Measurements from ENCODE around the gene DNAH14. TPM values are rescaled to one million over a fixed set of nuclear protein-coding genes. Genes with fewer than 3 reads are reported as not detected.

DNAH14 gene
- total and polyA plus RNA-seq, 2 experiments from 2014 or later: 55.3 to 80.2 TPM

DNA sequence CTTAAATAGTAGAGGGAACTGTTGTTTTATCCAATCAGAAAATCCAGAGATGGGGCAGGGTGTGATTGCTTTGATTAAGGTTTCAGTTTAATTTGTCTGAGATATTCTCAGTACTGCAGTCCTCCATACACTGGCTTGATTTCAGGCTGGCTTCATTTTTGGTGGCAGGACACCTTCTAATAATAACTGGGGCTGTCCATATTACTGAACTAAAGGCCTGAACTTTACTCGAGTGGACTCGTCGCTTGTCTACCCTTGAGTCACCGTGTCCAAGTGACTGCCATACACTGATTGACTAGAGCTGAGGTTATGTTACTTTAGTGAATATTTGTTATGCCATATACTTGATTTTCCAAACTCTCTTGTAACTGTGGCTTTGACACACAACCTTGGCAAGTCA lies 228.8 kb downstream of the DNAH14 start (continued):
- TF ChIP-seq, protein P1, sequence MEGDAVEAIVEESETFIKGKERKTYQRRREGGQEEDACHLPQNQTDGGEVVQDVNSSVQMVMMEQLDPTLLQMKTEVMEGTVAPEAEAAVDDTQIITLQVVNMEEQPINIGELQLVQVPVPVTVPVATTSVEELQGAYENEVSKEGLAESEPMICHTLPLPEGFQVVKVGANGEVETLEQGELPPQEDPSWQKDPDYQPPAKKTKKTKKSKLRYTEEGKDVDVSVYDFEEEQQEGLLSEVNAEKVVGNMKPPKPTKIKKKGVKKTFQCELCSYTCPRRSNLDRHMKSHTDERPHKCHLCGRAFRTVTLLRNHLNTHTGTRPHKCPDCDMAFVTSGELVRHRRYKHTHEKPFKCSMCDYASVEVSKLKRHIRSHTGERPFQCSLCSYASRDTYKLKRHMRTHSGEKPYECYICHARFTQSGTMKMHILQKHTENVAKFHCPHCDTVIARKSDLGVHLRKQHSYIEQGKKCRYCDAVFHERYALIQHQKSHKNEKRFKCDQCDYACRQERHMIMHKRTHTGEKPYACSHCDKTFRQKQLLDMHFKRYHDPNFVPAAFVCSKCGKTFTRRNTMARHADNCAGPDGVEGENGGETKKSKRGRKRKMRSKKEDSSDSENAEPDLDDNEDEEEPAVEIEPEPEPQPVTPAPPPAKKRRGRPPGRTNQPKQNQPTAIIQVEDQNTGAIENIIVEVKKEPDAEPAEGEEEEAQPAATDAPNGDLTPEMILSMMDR (conservative IDR thresholded peaks at IDR 0.05; ENCODE audit: low read depth in 2 of 2): no peak

DNA sequence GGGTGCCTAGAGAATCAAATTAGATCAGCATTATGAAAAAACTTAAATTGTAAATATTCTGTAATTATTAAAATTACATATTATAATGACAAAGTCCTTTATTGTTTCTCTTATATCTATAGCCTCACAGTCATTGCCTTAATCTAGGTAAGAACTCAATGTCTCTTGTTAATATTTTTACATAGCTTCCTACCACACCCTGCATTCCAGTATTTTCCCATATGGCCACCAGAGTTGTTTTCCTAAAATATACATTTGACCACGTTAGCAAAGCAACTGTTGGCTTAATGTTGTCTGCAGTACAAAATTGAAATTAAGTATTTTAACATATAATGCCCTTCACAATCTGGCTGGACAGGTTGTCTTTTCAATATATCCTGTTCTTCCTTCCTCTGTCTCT lies 230.3 kb downstream of the DNAH14 start:
- H3K27me3 ChIP-seq (ENCODE audit: insufficient read depth): no peaks in the 10 kb centered on the region
- H3K9me2 ChIP-seq (ENCODE audit: insufficient read depth): no peaks in the 10 kb centered on the region
- no peak overlapping the region for H3K27ac ChIP-seq (ENCODE audit: low read depth)
- no peaks in the 10 kb centered on the region for H3K36me3 ChIP-seq (ENCODE audit: insufficient read depth)
- H3K79me2 ChIP-seq (replicated peaks; ENCODE audit: insufficient read depth): no peaks in the 10 kb centered on the region
- no peak overlapping the region for H3K4me2 ChIP-seq
- Mint-ChIP-seq H3K36me3 (ENCODE audit: low read depth) (no peaks in the 10 kb centered on the region), H3K27me3 (ENCODE audit: insufficient read depth, low read depth, poor library complexity) (no peaks in the 10 kb centered on the region), H3K4me3 (no peak overlapping the region), H3K4me1 (no peaks in the 10 kb centered on the region), H3K9me3 (no peaks in the 10 kb centered on the region), H3K27ac (no peak overlapping the region)
- H2AFZ ChIP-seq: no peak overlapping the region
- H4K20me1 ChIP-seq (replicated peaks; ENCODE audit: insufficient read depth): no peaks in the 10 kb centered on the region
- no peaks in the 10 kb centered on the region for H3K4me1 ChIP-seq (ENCODE audit: insufficient read depth)
- no peaks in the 10 kb centered on the region for H3F3A ChIP-seq (replicated peaks; ENCODE audit: low read depth)
- ATAC-seq (no peak), DNase-seq (ENCODE audit: low spot score) (no peak)
- H3K4me3 ChIP-seq: no peak overlapping the region
- TF ChIP-seq, protein P1 (conservative IDR thresholded peaks at IDR 0.05; ENCODE audit: low read depth in 2 of 2): no peak
- TF ChIP-seq, protein P2, sequence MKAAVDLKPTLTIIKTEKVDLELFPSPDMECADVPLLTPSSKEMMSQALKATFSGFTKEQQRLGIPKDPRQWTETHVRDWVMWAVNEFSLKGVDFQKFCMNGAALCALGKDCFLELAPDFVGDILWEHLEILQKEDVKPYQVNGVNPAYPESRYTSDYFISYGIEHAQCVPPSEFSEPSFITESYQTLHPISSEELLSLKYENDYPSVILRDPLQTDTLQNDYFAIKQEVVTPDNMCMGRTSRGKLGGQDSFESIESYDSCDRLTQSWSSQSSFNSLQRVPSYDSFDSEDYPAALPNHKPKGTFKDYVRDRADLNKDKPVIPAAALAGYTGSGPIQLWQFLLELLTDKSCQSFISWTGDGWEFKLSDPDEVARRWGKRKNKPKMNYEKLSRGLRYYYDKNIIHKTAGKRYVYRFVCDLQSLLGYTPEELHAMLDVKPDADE (IDR thresholded peaks at IDR 0.05): no peak
- TF ChIP-seq ZNF114 (CRISPR knock-in tag; IDR thresholded peaks at IDR 0.05): no peak
- no peak for TF ChIP-seq STAT1 (IDR thresholded peaks at IDR 0.05; ENCODE audit: unreplicated experiment)
- TF ChIP-seq EZH2phosphoT487 (IDR thresholded peaks at IDR 0.05; ENCODE audit: unreplicated experiment): no peak
- no peak for TF ChIP-seq EZH2 (IDR thresholded peaks at IDR 0.05; ENCODE audit: low read depth, unreplicated experiment)
- TF ChIP-seq NANOG (IDR thresholded peaks at IDR 0.05; ENCODE audit: borderline replicate concordance): no peak
- no peak for TF ChIP-seq CREB1 (CRISPR knock-in tag; IDR thresholded peaks at IDR 0.05; ENCODE audit: low read depth)
- TF ChIP-seq, protein P3, sequence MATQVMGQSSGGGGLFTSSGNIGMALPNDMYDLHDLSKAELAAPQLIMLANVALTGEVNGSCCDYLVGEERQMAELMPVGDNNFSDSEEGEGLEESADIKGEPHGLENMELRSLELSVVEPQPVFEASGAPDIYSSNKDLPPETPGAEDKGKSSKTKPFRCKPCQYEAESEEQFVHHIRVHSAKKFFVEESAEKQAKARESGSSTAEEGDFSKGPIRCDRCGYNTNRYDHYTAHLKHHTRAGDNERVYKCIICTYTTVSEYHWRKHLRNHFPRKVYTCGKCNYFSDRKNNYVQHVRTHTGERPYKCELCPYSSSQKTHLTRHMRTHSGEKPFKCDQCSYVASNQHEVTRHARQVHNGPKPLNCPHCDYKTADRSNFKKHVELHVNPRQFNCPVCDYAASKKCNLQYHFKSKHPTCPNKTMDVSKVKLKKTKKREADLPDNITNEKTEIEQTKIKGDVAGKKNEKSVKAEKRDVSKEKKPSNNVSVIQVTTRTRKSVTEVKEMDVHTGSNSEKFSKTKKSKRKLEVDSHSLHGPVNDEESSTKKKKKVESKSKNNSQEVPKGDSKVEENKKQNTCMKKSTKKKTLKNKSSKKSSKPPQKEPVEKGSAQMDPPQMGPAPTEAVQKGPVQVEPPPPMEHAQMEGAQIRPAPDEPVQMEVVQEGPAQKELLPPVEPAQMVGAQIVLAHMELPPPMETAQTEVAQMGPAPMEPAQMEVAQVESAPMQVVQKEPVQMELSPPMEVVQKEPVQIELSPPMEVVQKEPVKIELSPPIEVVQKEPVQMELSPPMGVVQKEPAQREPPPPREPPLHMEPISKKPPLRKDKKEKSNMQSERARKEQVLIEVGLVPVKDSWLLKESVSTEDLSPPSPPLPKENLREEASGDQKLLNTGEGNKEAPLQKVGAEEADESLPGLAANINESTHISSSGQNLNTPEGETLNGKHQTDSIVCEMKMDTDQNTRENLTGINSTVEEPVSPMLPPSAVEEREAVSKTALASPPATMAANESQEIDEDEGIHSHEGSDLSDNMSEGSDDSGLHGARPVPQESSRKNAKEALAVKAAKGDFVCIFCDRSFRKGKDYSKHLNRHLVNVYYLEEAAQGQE (IDR thresholded peaks at IDR 0.05; ENCODE audit: unreplicated experiment): no peak
- TF ChIP-seq JUNB (IDR thresholded peaks at IDR 0.05; ENCODE audit: unreplicated experiment): no peak

Measured in GM23338 (cell line).